ENCODE results near the gene SUFU. TPM values are rescaled to one million over a fixed set of nuclear protein-coding genes. Genes with fewer than 3 reads are reported as not detected.
A peak's percentile ranks its signal among the peaks of the same experiment; 100 is the strongest.

SUFU gene
- total RNA-seq, 1 experiment from 2014 or later, result 6.3 TPM

DNA sequence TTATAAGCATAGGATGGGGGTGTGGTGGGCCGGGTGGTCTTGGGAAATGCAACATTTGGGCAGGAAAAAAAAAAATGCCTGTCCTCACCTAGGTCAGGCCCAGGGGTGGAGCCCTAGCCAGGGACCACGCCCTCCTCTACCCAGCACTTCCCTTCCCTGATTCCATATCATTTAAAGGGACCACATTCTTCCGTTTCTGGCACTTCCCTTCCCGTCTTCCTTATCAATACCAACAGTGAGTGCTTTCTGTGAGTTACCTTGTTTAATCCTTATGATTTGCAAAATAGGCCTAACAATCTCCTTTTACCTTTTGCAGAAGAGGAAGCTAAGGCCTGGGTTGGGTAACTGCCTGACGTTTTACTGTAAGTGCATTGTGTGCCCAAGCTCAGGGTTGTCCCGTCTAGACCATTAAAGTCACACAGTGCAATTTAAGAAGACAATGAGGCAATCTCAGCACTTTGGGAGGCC lies 35.8 kb upstream of the SUFU start:
- intact Hi-C loops (cut with micrococcal nuclease), result no loop called here
- no peaks in the 10 kb centered on the region for H3K4me1 Mint-ChIP-seq (ENCODE audit: insufficient read depth, unreplicated experiment)
- CTCF ChIA-PET, result interaction anchor here (0.7 to 3.0 kb wide), 2 partner anchors 11 to 419 kb away, joined by 5 to 28 read pairs; no protein-coding TSS in a partner anchor
- no peaks in the 10 kb centered on the region for H3K9me3 Mint-ChIP-seq (ENCODE audit: unreplicated experiment)
- BruUV-seq (replicated peaks), result no TSS peak
- H3K4me3 Mint-ChIP-seq (ENCODE audit: unreplicated experiment), result peak overlapping the region; percentile 27
- no peak for DNase-seq (ENCODE audit: unreplicated experiment)
- TF ChIP-seq, protein P1, sequence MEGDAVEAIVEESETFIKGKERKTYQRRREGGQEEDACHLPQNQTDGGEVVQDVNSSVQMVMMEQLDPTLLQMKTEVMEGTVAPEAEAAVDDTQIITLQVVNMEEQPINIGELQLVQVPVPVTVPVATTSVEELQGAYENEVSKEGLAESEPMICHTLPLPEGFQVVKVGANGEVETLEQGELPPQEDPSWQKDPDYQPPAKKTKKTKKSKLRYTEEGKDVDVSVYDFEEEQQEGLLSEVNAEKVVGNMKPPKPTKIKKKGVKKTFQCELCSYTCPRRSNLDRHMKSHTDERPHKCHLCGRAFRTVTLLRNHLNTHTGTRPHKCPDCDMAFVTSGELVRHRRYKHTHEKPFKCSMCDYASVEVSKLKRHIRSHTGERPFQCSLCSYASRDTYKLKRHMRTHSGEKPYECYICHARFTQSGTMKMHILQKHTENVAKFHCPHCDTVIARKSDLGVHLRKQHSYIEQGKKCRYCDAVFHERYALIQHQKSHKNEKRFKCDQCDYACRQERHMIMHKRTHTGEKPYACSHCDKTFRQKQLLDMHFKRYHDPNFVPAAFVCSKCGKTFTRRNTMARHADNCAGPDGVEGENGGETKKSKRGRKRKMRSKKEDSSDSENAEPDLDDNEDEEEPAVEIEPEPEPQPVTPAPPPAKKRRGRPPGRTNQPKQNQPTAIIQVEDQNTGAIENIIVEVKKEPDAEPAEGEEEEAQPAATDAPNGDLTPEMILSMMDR (IDR thresholded peaks at IDR 0.05; ENCODE audit: unreplicated experiment), result no peak
- no peak overlapping the region for H3K27ac Mint-ChIP-seq (ENCODE audit: low read depth, unreplicated experiment)
- peaks cover 5% of the 10 kb centered on the region for H3K36me3 Mint-ChIP-seq (ENCODE audit: insufficient read depth, unreplicated experiment)
- POLR2A ChIA-PET, result no interaction called here
- H3K27me3 Mint-ChIP-seq (ENCODE audit: insufficient read depth, unreplicated experiment), result no peaks in the 10 kb centered on the region

DNA sequence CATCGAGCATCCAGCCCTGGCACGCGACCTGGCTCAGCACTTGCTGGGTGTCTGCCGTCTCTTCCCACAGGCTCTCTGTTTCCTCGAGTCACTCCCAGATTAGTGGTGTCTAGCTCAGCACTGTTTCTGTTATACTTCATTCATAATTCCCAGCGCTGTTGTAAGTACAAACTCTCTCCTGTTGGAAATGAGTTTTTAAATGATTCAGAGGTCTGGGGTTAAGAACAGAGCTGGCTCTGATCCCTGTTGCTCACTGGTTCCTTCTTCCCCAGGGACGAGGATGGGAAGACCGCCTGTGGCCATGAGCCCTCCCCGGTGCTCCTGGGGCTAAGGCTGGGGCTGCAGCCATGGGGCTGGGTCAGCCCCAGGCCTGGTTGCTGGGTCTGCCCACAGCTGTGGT lies 35.1 kb upstream of the SUFU start:
- CTCF ChIA-PET, result interaction anchor here (0.6 to 3.0 kb wide), 4 partner anchors 10 to 261 kb away, joined by 3 to 28 read pairs (median 4); no protein-coding TSS in a partner anchor
- POLR2A ChIA-PET, result no interaction called here
- no peak overlapping the region for H3K4me3 Mint-ChIP-seq (ENCODE audit: unreplicated experiment)
- peaks cover 9% of the 10 kb centered on the region for H3K36me3 Mint-ChIP-seq (ENCODE audit: insufficient read depth, unreplicated experiment)
- H3K27me3 Mint-ChIP-seq (ENCODE audit: insufficient read depth, unreplicated experiment), result no peaks in the 10 kb centered on the region
- no peaks in the 10 kb centered on the region for H3K9me3 Mint-ChIP-seq (ENCODE audit: unreplicated experiment)
- no TSS peak for BruUV-seq (replicated peaks)
- no peaks in the 10 kb centered on the region for H3K4me1 Mint-ChIP-seq (ENCODE audit: insufficient read depth, unreplicated experiment)
- H3K27ac Mint-ChIP-seq (ENCODE audit: low read depth, unreplicated experiment), result no peak overlapping the region
- intact Hi-C loops (cut with micrococcal nuclease), result no loop called here
- TF ChIP-seq, protein P1 (IDR thresholded peaks at IDR 0.05; ENCODE audit: unreplicated experiment), result no peak
- DNase-seq (ENCODE audit: unreplicated experiment), result no peak

DNA sequence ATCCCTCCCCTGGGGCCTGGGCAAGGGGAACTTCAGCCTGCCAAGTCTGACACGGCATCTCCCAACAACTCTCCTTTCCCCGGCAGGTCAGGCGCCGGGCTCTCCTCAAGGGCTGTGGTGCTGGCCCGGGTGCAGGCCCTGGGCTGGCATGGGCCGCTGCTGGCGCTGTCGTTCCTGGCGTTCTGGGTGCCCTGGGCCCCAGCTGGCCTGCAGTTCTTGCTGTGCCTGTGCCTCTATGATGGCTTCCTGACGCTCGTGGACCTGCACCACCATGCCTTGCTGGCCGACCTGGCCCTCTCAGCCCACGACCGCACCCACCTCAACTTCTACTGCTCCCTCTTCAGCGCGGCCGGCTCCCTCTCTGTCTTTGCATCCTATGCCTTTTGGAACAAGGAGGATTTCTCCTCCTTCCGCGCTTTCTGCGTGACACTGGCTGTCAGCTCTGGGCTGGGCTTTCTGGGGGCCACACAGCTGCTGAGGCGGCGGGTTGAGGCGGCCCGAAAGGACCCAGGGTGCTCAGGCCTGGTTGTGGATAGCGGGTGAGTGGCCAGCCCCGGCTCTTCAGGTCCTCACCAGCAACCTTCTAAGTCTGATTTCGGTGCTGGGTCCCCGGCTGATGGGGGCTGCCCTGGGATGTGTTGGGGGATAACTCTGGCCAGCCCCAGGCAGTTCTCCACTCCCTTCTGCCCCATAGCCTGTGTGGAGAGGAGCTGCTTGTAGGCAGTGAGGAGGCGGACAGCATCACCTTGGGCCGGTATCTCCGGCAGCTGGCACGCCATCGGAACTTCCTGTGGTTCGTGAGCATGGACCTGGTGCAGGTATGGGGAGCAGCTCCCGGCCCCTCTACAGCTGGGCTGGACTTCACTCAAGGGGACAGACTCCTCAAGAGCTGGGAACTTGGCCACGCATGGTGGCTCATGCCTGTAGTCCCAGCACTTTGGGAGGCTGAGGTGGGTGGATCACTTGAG lies 32.9 kb upstream of the SUFU start:
- ChIA-PET CTCF (interaction anchor here (0.6 to 1.5 kb wide), 4 partner anchors 9 to 882 kb away, joined by 3 to 4 read pairs (median 3); partner anchors contain the start of gene C10orf95), POLR2A (interaction anchor here (1.5 kb wide), 2 partner anchors 9 to 20 kb away, joined by 3 to 9 read pairs; partner anchors contain the start of gene C10orf95)
- H3K4me3 Mint-ChIP-seq (ENCODE audit: unreplicated experiment), result no peak overlapping the region

More for the DNA sequence above, 32.9 kb upstream of the SUFU start:
- intact Hi-C loops (cut with micrococcal nuclease), result no loop called here
- no TSS peak for BruUV-seq (replicated peaks)
- no peaks in the 10 kb centered on the region for H3K4me1 Mint-ChIP-seq (ENCODE audit: insufficient read depth, unreplicated experiment)
- DNase-seq (ENCODE audit: unreplicated experiment), result no peak
- H3K27me3 Mint-ChIP-seq (ENCODE audit: insufficient read depth, unreplicated experiment), result no peaks in the 10 kb centered on the region
- H3K9me3 Mint-ChIP-seq (ENCODE audit: unreplicated experiment), result no peaks in the 10 kb centered on the region
- H3K27ac Mint-ChIP-seq (ENCODE audit: low read depth, unreplicated experiment), result no peak overlapping the region
- TF ChIP-seq, protein P1 (IDR thresholded peaks at IDR 0.05; ENCODE audit: unreplicated experiment), result no peak
- peaks cover 9% of the 10 kb centered on the region for H3K36me3 Mint-ChIP-seq (ENCODE audit: insufficient read depth, unreplicated experiment)
